WTC11 (cell line): ENCODE measurements around the gene ZNF440. TPM values are rescaled to one million over a fixed set of nuclear protein-coding genes. Genes with fewer than 3 reads are reported as not detected.

Source experiments
- CREM ChIP-seq: sonication (generic); formaldehyde crosslinking; IDR thresholded peaks from 2 replicates; pipeline ENCODE4 v1.8.1; 2022; ENCODE audit warnings: mild to moderate bottlenecking, missing genetic modification reagents, moderate library complexity
- ELF4 ChIP-seq: sonication (generic); formaldehyde crosslinking; IDR thresholded peaks from 2 replicates; pipeline ENCODE4 v1.8.1; 2022; ENCODE audit warnings: low read depth, mild to moderate bottlenecking, moderate library complexity, missing genetic modification reagents
- EMX1 ChIP-seq: fragments of 250-450 bp; sonication (Bioruptor Pico); IDR thresholded peaks from 2 replicates; pipeline ENCODE4 v1.8.0; 2021; ENCODE audit warnings: mild to moderate bottlenecking
- ESRRA ChIP-seq: sonication (generic); formaldehyde crosslinking; IDR thresholded peaks from 2 replicates; pipeline ENCODE4 v1.8.1; 2022; ENCODE audit warnings: mild to moderate bottlenecking, missing genetic modification reagents, borderline replicate concordance
- ETV6 ChIP-seq: sonication (generic); formaldehyde crosslinking; IDR thresholded peaks from 2 replicates; pipeline ENCODE4 v1.8.1; 2022; ENCODE audit warnings: mild to moderate bottlenecking, missing genetic modification reagents
- FOXJ3 ChIP-seq: sonication (generic); formaldehyde crosslinking; IDR thresholded peaks from 2 replicates; pipeline ENCODE4 v1.9.0; 2021; ENCODE audit warnings: missing genetic modification reagents, mild to moderate bottlenecking, borderline replicate concordance
- FOXK1 ChIP-seq: sonication (generic); formaldehyde crosslinking; IDR thresholded peaks from 2 replicates; pipeline ENCODE4 v1.8.0; 2022; ENCODE audit warnings: mild to moderate bottlenecking, moderate library complexity, missing genetic modification reagents
- GRHL2 ChIP-seq: fragments of 250-450 bp; sonication (Bioruptor Pico); IDR thresholded peaks from 2 replicates; pipeline ENCODE4 v1.8.0; 2022; ENCODE audit warnings: mild to moderate bottlenecking, moderate library complexity; ENCODE audit not compliant: insufficient replicate concordance, severe bottlenecking
- NFATC4 ChIP-seq: fragments of 250-450 bp; sonication (Bioruptor Pico); IDR thresholded peaks from 2 replicates; pipeline ENCODE4 v1.9.0; 2021; ENCODE audit warnings: mild to moderate bottlenecking
- NFE2L1 ChIP-seq: sonication (generic); formaldehyde crosslinking; IDR thresholded peaks from 2 replicates; pipeline ENCODE4 v1.8.1; 2023; ENCODE audit warnings: missing genetic modification reagents
- NR2C2 ChIP-seq: sonication (generic); formaldehyde crosslinking; IDR thresholded peaks from 2 replicates; pipeline ENCODE4 v1.8.0; 2022; ENCODE audit warnings: mild to moderate bottlenecking, missing genetic modification reagents
- PRDM15 ChIP-seq: sonication (generic); formaldehyde crosslinking; IDR thresholded peaks from 2 replicates; pipeline ENCODE4 v1.8.0; 2022; ENCODE audit warnings: missing genetic modification reagents
- RORB ChIP-seq: fragments of 250-450 bp; sonication (Bioruptor Pico); IDR thresholded peaks from 2 replicates; pipeline ENCODE4 v1.9.0; 2021; ENCODE audit warnings: mild to moderate bottlenecking
- SP1 ChIP-seq: sonication (generic); formaldehyde crosslinking; conservative IDR thresholded peaks from 2 replicates; pipeline ENCODE4 v1.8.1; 2022; ENCODE audit warnings: missing genetic modification reagents
- STAT6 ChIP-seq: sonication (generic); formaldehyde crosslinking; conservative IDR thresholded peaks from 2 replicates; pipeline ENCODE4 v1.8.1; 2023; ENCODE audit warnings: mild to moderate bottlenecking, low read depth, missing genetic modification reagents, moderate library complexity
- TEAD4 ChIP-seq: sonication (generic); formaldehyde crosslinking; IDR thresholded peaks from 2 replicates; pipeline ENCODE4 v1.8.0; 2022; ENCODE audit warnings: mild to moderate bottlenecking, missing genetic modification reagents
- TP53 ChIP-seq: sonication (generic); formaldehyde crosslinking; IDR thresholded peaks from 2 replicates; pipeline ENCODE4 v1.8.1; 2023; ENCODE audit warnings: mild to moderate bottlenecking, missing genetic modification reagents
- ZNF219 ChIP-seq: sonication (generic); formaldehyde crosslinking; IDR thresholded peaks from 2 replicates; pipeline ENCODE4 v1.8.0; 2023; ENCODE audit warnings: missing genetic modification reagents, mild to moderate bottlenecking, borderline replicate concordance
- ZNF263 ChIP-seq: sonication (generic); formaldehyde crosslinking; IDR thresholded peaks from 2 replicates; pipeline ENCODE4 v1.8.1; 2022; ENCODE audit warnings: low read depth, mild to moderate bottlenecking, moderate library complexity, missing genetic modification reagents
- ZNF317 ChIP-seq: sonication (generic); formaldehyde crosslinking; IDR thresholded peaks from 2 replicates; pipeline ENCODE4 v1.8.1; 2023; ENCODE audit warnings: low read depth, mild to moderate bottlenecking, moderate library complexity, missing genetic modification reagents, borderline replicate concordance
- ZNF416 ChIP-seq: fragments of 250-450 bp; sonication (Bioruptor Pico); IDR thresholded peaks from 2 replicates; pipeline ENCODE4 v1.9.0; 2021; ENCODE audit warnings: mild to moderate bottlenecking, inconsistent platforms
- ZNF671 ChIP-seq: fragments of 250-450 bp; sonication (Bioruptor Pico); IDR thresholded peaks from 2 replicates; pipeline ENCODE4 v1.8.0; 2021; ENCODE audit warnings: mild to moderate bottlenecking
- total RNA-seq: library from RNA; stranded (reverse); gene quantifications from 3 replicates; pipeline ENCODE4 v1.2.3, GENCODE V29; 2021
- TF ChIP-seq, protein P1 (sequence below): fragments of 250-450 bp; sonication (Bioruptor Pico); IDR thresholded peaks from 2 replicates; pipeline ENCODE4 v1.9.0; 2021; ENCODE audit warnings: mild to moderate bottlenecking, borderline replicate concordance
- TF ChIP-seq, protein P2 (sequence below): sonication (generic); formaldehyde crosslinking; IDR thresholded peaks from 2 replicates; pipeline ENCODE4 v1.8.0; 2022; ENCODE audit warnings: mild to moderate bottlenecking, missing genetic modification reagents
- TF ChIP-seq, protein P3 (sequence below): sonication (generic); formaldehyde crosslinking; IDR thresholded peaks from 2 replicates; pipeline ENCODE4 v1.8.1; 2023; ENCODE audit warnings: mild to moderate bottlenecking, missing genetic modification reagents
- TF ChIP-seq, protein P4 (sequence below): sonication (generic); formaldehyde crosslinking; IDR thresholded peaks from 2 replicates; pipeline ENCODE4 v1.8.0; 2022; ENCODE audit warnings: mild to moderate bottlenecking, missing genetic modification reagents

Gene ZNF440
- total RNA-seq, 1 experiment from 2014 or later = 16.4 TPM

- TF ChIP-seq ETV6 (CRISPR knock-in tag) (peak; percentile 74), RORB (CRISPR knock-in tag) (no peak), NR2C2 (CRISPR knock-in tag) (no peak), FOXJ3 (CRISPR knock-in tag) (no peak), TEAD4 (peak; percentile 68; the same call in 1 of the 2 replicates), SP1 (CRISPR knock-in tag) (peak; percentile 43), ELF4 (CRISPR knock-in tag) (0 out of 2 replicates have a peak, but pooled peaks have one; percentile 51), ZNF219 (CRISPR knock-in tag) (0 out of 2 replicates have a peak, but pooled peaks have one; percentile 51), EMX1 (no peak), ZNF263 (CRISPR knock-in tag) (no peak), ZNF671 (CRISPR knock-in tag) (no peak), NFATC4 (CRISPR knock-in tag) (no peak), TP53 (peak; percentile 85), CREM (peak; percentile 53), STAT6 (CRISPR knock-in tag) (no peak), ZNF416 (CRISPR knock-in tag) (no peak), PRDM15 (CRISPR knock-in tag) (peak; percentile 37; the same call in 1 of the 2 replicates), NFE2L1 (CRISPR knock-in tag) (peak; percentile 58; the same call in 1 of the 2 replicates), ESRRA (0 out of 2 replicates have a peak, but pooled peaks have one; percentile 27), ZNF317 (no peak), GRHL2 (no peak), FOXK1 (CRISPR knock-in tag) (peak; percentile 70)
- TF ChIP-seq, protein P1, sequence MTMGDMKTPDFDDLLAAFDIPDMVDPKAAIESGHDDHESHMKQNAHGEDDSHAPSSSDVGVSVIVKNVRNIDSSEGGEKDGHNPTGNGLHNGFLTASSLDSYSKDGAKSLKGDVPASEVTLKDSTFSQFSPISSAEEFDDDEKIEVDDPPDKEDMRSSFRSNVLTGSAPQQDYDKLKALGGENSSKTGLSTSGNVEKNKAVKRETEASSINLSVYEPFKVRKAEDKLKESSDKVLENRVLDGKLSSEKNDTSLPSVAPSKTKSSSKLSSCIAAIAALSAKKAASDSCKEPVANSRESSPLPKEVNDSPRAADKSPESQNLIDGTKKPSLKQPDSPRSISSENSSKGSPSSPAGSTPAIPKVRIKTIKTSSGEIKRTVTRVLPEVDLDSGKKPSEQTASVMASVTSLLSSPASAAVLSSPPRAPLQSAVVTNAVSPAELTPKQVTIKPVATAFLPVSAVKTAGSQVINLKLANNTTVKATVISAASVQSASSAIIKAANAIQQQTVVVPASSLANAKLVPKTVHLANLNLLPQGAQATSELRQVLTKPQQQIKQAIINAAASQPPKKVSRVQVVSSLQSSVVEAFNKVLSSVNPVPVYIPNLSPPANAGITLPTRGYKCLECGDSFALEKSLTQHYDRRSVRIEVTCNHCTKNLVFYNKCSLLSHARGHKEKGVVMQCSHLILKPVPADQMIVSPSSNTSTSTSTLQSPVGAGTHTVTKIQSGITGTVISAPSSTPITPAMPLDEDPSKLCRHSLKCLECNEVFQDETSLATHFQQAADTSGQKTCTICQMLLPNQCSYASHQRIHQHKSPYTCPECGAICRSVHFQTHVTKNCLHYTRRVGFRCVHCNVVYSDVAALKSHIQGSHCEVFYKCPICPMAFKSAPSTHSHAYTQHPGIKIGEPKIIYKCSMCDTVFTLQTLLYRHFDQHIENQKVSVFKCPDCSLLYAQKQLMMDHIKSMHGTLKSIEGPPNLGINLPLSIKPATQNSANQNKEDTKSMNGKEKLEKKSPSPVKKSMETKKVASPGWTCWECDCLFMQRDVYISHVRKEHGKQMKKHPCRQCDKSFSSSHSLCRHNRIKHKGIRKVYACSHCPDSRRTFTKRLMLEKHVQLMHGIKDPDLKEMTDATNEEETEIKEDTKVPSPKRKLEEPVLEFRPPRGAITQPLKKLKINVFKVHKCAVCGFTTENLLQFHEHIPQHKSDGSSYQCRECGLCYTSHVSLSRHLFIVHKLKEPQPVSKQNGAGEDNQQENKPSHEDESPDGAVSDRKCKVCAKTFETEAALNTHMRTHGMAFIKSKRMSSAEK (CRISPR knock-in tag) = no peak
- TF ChIP-seq, protein P2, sequence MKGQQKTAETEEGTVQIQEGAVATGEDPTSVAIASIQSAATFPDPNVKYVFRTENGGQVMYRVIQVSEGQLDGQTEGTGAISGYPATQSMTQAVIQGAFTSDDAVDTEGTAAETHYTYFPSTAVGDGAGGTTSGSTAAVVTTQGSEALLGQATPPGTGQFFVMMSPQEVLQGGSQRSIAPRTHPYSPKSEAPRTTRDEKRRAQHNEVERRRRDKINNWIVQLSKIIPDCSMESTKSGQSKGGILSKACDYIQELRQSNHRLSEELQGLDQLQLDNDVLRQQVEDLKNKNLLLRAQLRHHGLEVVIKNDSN = 0 out of 2 replicates have a peak, but pooled peaks have one; percentile 50
- TF ChIP-seq, protein P3, sequence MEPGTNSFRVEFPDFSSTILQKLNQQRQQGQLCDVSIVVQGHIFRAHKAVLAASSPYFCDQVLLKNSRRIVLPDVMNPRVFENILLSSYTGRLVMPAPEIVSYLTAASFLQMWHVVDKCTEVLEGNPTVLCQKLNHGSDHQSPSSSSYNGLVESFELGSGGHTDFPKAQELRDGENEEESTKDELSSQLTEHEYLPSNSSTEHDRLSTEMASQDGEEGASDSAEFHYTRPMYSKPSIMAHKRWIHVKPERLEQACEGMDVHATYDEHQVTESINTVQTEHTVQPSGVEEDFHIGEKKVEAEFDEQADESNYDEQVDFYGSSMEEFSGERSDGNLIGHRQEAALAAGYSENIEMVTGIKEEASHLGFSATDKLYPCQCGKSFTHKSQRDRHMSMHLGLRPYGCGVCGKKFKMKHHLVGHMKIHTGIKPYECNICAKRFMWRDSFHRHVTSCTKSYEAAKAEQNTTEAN (CRISPR knock-in tag) = peak; percentile 21; the same call in 1 of the 2 replicates
- TF ChIP-seq, protein P4, sequence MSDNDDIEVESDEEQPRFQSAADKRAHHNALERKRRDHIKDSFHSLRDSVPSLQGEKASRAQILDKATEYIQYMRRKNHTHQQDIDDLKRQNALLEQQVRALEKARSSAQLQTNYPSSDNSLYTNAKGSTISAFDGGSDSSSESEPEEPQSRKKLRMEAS = peak; percentile 91
Observed at GRCh38 chr19:11848594-11849469, 34.8 kb downstream of the ZNF440 start, which contains the start of gene ZNF439 (continued).
